GM18907 (cell line): ENCODE measurements around the gene MYO9A.
"Not testable (repeated sequence)": the region's sequence is repeated elsewhere in the genome, so short reads cannot be mapped to it uniquely, and the experiment has no call there.

Experiments
- ATAC-seq: cut with Tn5 transposase; IDR thresholded peaks from one replicate; pipeline ENCODE4 v1.9.1; 2021; ENCODE audit warnings: mild to moderate bottlenecking, moderate library complexity; ENCODE audit not compliant: unreplicated experiment

The MYO9A gene

DNA sequence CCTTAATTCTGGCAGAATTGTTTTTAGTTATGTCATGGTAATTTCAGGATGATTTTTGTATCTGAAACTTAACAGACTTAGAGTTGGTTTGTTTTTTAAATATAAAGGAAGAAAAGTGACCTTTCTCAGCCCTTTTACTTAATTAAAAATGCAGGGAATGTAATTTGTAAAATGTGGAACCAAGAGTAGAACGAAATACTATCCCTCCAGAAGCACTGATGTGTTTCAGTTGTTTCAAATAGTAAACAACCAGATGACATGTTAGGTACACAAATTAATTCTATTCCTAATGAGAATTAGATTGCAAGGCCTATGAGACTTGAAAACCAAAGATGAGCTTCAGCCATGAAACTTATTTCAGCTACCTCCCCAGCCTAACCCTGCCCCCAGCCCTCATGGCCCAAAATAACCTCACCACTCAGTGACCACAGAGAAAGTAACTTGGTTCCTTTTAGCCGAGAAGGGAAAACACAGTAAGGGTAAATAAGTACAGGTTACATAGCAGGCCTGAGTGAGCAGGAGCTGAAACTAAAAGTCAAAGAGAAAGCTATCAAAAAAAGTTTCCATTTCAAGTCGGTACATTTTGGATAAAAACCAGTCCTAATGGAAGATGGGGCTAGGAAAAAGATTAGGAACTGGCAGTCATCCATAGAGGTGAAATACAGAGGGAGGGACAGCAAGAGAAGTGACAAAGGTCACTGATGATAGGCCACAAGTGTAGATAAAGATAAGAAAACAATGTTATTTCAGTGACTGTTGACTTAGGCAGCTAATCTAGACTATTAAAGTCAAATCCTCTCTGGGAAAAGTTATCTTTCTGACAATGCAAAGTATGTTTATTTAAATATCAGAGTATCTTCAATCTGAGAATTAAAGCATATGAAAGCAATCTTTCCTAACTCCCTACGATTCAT lies 23.5 kb upstream of the MYO9A start:
- peak; percentile 97 for ATAC-seq

DNA sequence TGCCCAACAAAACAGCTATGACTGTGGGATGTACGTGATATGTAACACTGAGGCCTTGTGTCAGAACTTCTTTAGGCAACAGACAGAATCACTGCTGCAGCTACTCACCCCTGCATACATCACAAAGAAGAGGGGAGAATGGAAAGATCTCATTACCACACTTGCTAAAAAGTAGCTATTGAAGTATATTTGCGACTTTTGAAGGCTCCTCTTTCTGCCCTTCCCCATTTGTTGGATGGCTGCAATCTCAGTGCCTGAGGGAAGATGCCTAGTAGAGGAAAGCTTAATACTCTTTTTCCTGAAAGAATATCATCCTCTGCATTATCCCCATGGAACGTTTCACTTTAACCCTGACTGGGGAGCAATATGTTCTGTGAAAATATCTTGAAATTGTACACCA lies 22.1 kb upstream of the MYO9A start:
- ATAC-seq, result no peak

DNA sequence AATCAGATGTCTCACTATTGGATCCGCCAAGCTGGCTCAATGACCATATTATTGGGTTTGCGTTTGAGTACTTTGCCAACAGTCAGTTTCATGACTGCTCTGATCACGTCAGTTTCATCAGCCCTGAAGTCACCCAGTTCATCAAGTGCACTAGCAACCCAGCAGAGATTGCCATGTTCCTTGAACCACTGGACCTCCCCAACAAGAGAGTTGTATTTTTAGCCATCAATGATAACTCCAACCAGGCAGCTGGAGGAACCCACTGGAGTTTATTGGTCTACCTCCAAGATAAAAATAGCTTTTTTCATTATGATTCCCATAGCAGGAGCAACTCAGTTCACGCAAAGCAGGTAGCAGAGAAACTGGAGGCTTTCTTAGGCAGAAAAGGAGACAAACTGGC lies 21.7 kb upstream of the MYO9A start:
- no peak for ATAC-seq

DNA sequence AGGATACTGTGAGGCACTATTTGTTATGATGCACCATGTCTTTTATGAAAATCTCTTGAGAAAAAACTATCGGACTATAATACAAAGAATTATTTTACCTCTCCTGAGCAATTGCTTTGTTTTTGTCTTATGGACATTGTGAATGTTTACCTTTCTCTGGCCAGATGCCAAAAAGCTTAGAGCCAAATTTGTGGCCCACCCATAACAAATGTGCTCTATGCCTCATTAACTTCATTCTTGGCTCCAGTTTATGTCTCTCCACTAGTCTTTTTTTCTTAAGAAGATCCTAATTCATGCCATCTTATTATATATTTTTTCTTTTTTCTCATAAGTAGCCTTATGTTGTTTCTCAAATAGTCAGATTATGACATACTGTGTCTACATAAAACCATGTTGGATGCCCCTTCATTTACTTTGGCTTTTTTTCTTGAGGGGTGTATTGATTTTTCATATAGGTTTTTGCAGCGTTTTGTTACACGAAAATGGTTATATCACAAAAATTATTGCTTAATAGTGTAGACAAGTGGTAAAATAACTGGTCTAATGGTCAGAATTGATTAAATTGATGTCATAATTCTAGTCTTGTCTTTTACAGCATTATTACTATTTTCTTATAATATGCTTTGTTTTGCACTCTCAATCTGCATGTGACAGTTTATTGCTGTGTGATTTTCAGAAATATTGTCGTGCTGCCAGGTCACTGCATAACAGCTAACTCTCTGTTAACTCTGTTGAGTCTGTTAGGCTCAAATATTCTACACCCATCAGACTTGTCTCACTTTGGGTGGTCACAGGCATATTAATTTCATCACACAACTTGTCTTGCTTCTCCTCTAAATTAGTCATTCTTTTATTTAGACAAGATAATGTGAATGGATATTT lies 18.5 kb upstream of the MYO9A start:
- ATAC-seq, result no peak

DNA sequence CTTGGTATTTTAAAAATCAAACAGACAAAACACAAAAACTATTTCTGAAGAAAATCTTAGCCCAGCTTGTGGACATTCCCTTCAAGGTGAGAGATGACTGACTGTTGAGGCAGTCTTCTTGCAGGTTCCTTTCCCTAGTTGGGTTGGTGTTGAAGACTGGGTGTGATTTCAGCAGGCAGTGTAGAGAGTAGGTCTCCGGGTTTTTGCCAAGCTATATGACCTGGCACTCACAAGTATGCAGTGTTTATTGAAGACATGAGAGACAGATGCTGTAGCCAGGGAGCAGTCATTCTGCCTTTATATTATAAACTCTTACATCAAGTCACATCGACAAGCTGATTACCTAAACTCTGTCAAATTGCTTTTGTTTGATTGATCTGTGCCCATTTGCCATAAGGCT lies 17.8 kb upstream of the MYO9A start:
- ATAC-seq, result no peak

DNA sequence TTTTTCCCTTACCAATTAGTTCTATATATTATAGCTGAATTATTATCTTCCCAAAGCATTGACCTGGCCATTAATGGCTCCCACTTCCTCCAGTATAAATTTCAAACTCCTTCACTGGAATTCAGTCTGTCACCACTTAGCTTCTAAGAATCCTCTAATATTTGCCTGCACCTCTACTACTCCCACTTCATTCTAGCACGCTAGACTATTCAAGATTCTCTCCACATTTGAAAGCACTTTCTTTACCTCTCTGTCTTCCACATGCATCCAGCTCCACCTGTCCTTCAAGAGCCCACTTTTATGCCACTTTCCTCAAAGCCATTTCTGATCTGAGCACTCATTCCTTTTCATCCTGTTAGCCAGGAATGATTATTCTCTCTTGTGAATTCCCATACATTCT lies 15.3 kb upstream of the MYO9A start:
- ATAC-seq, result no peak

DNA sequence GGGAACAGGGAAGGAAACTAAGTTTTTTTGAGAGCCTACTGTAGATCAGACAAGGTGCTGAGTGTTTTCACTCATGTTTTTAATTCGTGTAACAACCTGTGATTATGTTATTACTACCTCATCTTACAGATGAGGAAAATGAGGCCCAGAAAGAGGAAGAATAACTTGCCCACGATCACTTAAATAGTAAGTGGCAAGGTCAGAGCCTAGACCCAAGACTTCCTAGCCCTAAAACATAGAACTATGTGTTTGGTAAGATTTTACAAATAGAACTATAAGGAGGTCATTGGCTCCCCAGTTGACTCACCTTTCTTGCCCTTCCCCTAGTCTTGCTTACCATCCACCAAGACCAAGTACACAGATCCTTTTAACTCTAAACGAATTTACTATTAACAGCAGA lies 14.0 kb upstream of the MYO9A start:
- no peak for ATAC-seq

DNA sequence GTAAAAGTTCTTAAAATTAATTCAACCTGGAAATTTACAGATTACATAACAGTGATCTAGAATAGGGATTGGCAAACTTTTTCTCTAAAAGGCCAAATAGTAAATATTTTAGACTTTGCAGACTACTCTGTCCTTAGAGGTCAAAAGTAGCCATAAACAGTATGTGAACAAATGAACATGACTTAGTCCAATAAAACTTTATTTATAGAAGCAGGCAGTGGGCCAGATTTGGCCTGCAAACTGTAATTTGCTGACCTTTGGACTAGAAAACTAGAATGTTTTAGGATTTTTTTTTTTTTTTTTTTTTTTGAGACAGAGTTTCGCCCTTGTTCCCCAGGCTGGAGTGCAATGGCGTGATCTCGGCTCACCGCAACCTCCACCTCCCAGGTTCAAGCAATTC lies 12.3 kb upstream of the MYO9A start:
- ATAC-seq, result no peak

DNA sequence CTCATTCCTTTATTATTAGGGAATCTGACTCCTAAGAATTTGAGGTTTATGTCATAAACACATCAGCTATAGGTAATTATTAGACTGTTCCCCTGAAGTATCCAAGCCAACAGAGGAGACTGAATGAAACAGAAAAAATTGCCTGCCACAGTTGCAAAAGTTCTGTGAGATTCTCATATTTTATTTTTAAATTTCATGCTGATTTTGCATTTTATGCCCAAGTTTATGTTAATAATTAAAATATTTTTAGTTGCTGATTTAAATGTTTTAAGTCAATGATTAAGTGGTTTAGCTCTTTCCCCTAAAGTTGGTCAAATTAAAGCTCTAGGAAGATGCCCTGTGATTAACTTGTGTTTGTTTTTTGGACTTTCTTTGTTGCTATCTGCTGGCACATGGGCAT lies 10.4 kb upstream of the MYO9A start:
- no peak for ATAC-seq

DNA sequence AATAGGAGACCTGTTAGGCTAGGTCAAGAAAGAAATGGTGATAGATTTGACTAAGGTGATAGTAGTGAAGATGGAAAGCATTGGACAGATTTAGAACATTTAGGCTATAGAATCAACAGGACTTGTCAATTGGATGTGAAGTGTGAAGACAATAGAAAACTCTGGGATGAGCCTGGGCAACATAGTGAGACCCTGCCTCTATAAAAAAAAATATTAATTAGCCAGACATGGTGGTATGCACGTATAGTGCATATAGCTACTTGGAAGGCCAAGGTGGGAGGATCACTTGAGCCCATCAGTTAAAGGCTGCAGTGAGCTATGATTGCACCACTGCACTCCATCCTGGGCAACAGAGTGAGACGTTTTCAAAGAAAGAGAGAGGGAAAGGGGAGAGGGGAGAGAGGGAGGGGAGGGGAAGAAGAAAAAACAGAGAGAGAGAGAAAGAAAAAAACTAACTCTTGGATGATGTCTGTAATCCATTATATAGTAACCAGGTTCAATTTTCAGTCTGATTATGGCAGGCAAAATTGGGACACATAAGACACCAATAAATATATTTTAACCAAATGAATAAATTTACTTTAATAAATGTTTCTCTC lies 9.9 kb upstream of the MYO9A start:
- no peak for ATAC-seq

DNA sequence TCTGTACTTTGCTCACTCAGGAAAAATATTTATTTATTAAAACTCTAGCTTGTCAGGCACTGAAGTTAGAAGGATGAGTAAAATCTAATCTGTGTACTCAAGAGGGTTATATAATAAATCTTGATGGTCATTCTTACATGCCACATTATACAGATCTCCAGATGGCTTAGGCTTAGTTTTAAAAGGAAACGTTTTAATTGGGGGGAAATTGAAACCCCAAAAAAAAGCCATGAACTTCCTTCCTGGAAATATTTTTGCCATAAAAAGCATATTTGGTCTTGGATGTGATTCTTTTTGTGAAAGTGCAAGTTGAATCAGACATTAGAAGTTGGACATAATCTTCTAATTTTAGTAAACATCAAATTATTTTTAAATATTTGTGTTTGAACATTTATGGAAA lies 6.3 kb upstream of the MYO9A start:
- ATAC-seq, result no peak

DNA sequence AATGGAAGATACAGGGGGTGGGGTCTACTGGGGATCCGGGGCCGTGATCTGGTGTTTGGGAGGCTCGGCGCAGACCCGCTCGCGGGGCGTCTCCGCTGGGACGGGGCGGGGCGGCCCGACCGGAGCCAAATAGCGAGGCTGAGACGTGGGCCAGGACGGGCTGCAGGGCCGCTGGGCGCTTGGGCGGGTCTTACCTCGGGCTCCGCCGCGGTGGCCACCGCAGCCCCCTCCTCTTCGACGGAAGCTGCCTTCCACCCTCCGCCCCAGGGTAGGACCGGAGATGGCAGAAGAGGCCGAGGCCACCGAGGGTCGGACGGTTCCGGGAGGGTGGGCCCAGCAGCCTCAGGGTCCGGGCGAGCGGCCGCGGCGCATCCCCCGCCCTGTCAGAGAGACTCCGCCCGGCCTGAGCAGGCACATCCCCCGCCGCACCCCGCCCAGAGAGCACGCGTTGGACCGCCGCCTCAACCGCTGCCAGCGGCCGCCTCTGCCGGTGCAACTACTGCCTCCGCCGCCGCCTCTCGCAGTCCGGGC lies 399 bp downstream of the MYO9A start:
- peak; percentile 70 for ATAC-seq

DNA sequence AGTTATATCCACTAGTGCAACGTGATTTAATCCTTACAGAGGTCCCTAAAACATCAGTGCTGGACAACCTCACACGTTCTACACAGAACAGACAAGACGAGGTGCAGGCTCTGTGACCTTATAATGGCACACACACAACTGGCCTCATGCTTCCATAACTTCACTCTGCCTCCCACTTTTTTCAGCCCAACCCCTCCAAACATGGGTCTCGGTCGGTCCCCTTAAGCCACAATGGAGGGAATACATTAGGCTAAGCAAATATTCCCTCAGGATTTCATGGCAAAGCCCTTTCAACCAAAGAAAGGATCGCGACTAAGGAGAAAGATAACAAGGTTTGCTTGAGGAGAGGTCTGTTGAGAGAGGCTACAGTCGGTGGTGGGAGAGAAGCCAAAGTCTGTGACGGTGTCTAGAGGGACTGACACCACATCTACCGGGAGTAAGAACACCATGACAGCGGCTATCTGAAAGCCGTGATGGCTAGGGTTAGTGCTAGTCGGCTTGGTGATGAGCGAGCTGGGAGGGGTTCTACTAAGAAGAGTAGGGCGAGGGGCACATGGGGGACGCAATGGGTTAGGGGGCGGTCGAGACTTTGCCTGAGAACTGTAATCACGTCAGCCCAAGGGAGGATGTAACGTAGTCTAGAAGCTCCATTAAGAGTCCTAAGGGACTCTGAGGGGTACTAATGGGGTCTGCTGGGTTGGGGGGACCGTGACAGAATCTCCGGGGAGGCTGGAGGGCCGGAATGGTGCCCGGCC lies 1.0 kb downstream of the MYO9A start:
- ATAC-seq, result peak; percentile 17

DNA sequence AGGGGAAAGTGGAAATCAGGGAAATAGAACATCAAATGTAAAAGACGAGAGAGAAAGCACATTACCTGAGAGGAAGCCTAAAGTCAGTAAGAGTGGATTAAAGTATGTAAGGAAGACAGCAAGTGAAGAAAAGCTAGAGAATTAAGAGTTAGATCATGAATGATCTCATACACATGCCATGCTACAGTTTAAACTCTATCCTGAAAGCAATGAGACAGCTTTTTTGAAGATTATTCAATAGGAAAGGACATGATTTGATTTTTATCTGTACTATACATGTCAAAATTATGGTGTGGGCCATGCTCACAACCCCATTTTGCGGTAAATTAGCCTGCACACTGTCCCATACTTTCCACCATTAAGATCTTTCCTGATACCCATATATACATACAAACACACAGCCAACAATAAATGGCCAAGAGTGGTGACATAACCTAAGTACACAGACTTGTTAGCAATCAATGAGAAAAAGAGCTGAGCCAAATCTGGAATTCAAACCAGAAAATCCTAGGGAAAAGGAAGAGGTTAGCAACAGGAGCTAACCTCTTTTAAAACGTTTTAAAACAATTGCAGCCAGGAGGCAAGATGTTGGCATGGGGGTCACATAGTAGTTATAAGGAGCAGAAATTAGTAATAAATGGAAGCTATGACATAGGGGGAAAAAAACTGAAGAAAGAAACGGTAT lies 4.5 kb downstream of the MYO9A start:
- ATAC-seq, result no peak

DNA sequence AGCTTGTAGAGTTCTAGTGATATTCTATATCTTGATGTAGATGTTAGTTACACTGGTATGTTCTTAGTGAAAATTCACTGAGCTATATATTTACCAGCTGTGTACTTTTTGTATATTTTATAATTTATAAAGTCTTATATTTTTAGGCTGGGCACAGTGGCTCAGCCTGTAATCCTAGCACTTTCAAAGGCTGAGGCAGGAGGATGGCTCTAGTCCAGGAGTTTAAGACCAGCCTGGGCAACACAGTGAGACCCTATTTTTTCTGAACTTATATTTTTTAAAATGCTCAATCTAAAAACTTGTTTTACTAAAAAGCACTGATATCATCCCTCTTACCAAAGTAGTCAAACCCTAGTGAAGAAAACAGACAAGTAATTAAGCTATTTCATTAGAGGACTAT lies 5.1 kb downstream of the MYO9A start:
- ATAC-seq, result no peak

DNA sequence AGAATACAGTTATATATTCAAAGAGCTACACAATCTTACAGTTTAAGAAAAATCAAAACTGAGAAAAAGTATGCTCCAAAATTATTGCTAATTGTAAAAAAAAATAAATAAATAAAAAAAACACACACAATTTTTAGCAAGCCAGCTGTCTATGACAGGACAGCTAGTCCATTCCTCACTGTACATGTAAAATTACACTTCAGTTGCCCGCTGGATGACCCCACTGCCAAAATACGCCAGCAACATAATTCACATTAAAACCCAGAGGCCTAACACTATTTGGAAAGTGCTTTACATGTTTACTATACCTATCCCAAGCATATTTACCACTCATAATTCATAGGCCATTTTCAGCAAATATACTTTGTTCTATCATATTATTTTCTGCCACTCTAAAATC lies 5.8 kb downstream of the MYO9A start:
- no peak for ATAC-seq

DNA sequence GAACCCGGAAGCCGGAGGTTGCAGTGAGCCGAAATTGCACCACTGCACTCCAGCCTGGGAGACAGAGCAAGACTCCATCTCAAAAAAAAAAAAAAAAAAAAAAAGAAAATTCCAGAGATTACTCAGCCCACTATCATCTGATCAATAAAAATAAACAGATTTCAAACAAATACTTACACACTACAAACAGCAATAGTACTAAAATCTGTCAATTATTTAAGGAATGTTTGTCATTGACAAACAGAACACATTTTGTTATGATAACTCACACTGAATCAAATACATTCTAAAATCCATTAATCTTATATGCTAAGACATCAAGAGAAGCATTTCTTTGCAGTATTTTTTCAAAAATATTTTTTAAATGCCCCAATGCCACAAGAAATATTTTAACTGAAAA lies 7.6 kb downstream of the MYO9A start:
- ATAC-seq, result no peak

DNA sequence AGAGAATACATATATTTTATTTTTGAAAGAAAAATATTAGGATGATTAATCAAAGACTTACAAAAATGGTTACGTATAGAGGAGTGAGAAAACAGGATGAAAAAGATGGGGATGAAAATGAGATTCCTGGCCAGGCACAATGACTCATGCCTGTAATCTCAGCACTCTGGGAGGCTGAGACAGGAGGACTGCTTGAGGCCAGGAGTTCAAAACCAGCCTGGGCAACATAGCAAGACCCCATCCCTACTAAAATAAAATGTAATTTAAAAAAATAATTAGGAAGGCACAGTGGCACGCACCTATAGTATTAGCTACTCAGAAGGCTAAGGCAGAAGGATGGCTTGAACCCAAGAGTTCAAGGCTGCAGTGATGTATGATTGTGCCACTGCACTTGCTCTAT lies 11.9 kb downstream of the MYO9A start:
- ATAC-seq, result no peak

DNA sequence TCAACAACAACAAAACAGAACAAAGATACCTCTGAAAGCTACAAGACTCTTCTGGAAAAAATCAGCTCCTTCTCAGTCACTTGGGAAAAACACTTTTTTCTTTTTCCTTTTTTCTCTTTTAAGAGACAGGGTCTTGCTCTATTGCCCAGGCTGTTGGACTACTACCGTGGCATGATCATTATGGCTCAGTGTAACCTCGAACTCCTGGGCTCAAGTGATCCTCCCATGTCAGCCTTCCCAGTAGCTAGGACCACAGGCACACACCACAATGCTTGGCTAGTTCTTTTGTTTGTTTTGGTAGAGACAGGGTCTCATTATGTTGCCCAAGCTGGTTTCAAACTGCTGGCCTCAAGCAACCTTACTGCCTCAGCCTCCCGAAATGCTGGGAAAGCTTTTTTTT lies 12.8 kb downstream of the MYO9A start:
- no peak for ATAC-seq

DNA sequence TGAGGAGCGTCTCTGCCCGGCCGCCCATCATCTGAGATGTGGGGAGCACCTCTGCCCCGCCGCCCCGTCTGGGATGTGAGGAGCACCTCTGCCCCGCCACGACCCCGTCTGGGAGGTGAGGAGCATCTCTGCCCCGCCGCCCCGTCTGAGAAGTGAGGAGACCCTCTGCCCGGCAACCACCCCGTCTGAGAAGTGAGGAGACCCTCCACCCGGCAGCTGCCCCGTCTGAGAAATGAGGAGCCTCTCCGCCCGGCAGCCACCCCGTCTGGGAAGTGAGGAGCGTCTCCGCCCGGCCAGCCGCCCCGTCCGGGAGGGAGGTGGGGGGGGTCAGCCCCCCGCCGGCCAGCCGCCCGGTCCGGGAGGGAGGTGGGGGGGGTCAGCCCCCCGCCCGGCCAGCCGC lies 17.4 kb downstream of the MYO9A start:
- not testable (repeated sequence) for ATAC-seq
